ENCODE measurements around the gene SYK.
"Not testable (repeated sequence)": the region's sequence is repeated elsewhere in the genome, so short reads cannot be mapped to it uniquely, and the experiment has no call there.

The SYK gene

DNA sequence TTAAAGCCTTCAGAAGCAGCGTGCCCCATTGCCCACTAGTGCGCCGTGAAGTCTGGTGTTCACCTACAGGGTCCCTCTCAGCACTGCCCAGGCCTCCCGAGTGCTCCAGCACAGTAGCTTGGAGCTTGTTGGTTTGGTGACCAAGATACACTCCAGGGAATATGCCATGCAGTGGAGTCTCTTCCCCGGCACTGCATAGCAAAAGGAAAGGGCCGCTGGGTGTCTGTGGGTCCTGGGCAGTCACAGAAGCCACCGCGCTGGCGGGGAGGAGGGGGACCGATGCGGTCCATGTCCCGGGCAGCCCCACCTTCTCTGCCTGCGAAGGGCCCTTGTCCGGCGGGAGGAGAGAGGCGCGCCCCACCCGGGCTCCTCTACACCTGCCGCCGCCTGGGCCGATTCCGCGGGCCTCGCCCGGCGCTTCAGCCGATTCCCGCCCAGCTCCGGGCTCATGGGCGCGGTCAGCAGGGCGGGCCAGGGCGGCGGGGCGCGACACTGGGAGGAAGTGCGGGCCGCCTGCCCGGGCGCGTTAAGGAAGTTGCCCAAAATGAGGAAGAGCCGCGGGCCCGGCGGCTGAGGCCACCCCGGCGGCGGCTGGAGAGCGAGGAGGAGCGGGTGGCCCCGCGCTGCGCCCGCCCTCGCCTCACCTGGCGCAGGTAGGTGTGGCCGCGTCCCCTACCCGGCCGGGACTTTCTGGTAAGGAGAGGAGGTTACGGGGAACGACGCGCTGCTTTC is at the start of gene SYK:
Gene SYK (plus strand): TSS at position 579 of the 732 bp plus-strand sequence. CDS start 42,080 bp downstream, outside the sequence.
- H3K4me1 ChIP-seq (ENCODE audit: control insufficient read depth, insufficient read depth, low read length), result no peaks in the 10 kb centered on the region
- peak within 1 kb of the TSS; percentile 73 for H3K4me3 ChIP-seq (ENCODE audit: low read length)
- no peaks in the 10 kb centered on the region for H3K27me3 ChIP-seq (ENCODE audit: control insufficient read depth, insufficient read depth, low read length)
- H3K9ac ChIP-seq (ENCODE audit: low read length), result peak within 1 kb of the TSS; percentile 32
- H3K27ac ChIP-seq (ENCODE audit: low read depth, low read length), result peak within 1 kb of the TSS; percentile 43
- H3K36me3 ChIP-seq (ENCODE audit: control insufficient read depth, insufficient read depth, low read length), result no peaks in the 10 kb centered on the region

DNA sequence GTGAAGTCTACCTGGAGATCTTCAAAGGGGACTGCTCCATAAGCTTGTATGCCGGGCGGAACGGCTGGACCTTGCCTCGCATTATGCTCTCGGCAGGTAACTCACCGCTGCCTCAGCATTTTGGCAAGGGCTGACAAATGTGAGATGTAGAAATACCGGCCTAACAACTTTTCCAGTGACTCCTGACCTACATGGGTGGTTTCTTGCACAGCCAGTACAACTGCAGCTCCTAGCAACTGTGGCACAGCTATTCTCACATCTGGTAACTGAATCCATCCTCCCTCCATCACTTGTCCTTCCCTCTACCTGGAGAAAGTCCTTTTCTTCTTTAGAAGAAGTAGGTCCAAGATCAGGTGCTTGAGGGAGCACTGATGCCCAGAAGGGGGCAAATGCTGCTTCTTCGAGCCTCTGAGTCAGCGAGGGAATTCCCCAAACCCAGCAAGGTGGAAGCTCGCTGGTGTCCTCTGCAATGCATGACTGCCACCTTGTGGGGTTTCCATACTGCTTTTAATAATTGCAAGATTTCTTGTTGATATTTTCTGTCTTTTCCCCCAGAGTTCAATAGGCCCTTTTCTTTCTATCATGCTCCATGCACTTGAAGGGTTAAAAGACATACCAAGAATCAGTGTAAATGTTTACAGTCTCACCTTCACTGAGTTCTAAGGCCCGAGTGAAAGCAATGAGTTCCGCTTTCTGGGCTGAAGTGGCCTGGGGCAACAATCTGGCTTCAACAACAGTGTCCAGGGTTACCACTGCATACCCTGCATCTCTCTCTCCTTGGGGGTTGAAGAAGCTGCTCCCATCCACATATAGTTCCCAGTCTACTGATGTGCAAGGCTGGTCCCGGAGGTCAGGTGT is 45.9 kb upstream of the SYK start:
- not testable (repeated sequence) for H3K4me3 ChIP-seq (ENCODE audit: low read length); H3K4me1 ChIP-seq (ENCODE audit: control insufficient read depth, insufficient read depth, low read length); H3K36me3 ChIP-seq (ENCODE audit: control insufficient read depth, insufficient read depth, low read length); H3K27me3 ChIP-seq (ENCODE audit: control insufficient read depth, insufficient read depth, low read length); H3K27ac ChIP-seq (ENCODE audit: low read depth, low read length); H3K9ac ChIP-seq (ENCODE audit: low read length)

DNA sequence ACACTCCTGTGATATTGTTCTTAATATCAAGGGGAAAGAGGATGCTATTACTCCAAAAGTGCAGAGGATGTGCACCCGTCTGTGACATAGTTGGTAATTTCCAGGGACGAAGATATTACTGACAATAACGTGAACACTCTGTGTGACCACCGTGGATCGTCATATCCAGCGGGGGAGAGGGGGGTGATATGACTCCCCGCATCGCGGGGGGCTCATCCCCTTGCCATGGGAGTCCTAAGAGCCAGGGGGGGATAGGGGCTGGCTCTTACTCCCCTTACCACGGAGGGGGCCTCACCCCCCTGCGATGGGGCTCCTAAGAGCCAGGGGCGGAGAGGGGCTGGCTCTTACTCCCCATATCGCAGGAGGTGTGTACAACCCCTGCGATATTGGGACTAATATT is 41.0 kb upstream of the SYK start:
- not testable (repeated sequence) for H3K27me3 ChIP-seq (ENCODE audit: control insufficient read depth, insufficient read depth, low read length); H3K27ac ChIP-seq (ENCODE audit: low read depth, low read length); H3K4me1 ChIP-seq (ENCODE audit: control insufficient read depth, insufficient read depth, low read length); H3K4me3 ChIP-seq (ENCODE audit: low read length); H3K9ac ChIP-seq (ENCODE audit: low read length); H3K36me3 ChIP-seq (ENCODE audit: control insufficient read depth, insufficient read depth, low read length)

DNA sequence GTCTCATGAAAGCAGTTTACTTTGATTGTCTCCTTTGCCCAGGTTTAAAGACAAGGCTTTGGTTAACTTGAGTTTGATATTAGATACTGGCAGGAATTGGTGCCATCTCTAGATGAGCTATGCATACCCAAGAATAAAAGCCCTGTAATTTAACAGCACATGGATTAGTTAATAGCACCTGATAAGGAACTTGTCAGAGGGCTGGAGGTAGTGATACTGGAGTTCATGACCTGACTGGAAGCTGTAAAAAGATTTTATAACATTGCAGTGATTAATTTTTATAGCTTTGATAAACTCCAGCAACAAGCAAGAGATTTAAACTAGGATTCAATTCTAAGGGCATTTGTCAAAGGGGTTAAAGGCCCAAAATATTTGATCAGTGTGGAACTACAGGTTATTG is 34.9 kb upstream of the SYK start:
- Histone ChIP-seq H3K4me1 (ENCODE audit: control insufficient read depth, insufficient read depth, low read length) (no peaks in the 10 kb centered on the region), H3K4me3 (ENCODE audit: low read length) (no peak overlapping the region), H3K27me3 (ENCODE audit: control insufficient read depth, insufficient read depth, low read length) (no peaks in the 10 kb centered on the region), H3K36me3 (ENCODE audit: control insufficient read depth, insufficient read depth, low read length) (no peaks in the 10 kb centered on the region), H3K27ac (ENCODE audit: low read depth, low read length) (no peak overlapping the region), H3K9ac (ENCODE audit: low read length) (no peak overlapping the region)

DNA sequence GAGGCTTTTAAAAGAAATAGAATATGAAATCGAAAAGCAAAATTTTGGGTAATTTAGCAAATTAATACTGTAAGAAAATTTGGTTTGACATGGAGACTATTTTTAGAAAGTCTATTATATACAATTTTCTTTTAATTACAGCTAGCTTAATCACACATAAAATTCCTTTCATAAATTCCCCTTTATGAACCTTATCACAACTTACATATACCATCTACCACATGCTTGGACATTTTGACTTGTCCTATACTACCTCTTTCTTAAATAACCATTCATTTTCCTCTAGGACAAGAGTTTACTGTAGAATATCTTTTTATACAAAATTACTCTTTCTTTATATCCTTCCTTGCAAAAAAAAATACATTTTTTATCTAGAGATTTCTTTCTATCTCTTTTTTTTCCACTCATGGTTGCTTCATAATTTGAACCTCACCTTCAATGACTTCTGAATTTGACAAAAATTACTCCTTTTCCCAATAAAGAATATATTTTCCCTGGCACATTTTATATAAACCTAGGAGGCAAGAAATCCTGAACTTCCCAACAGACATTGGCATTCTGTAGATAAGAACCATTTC is 34.0 kb upstream of the SYK start:
- Histone ChIP-seq H3K9ac (ENCODE audit: low read length) (no peak overlapping the region), H3K27ac (ENCODE audit: low read depth, low read length) (no peak overlapping the region), H3K4me3 (ENCODE audit: low read length) (no peak overlapping the region), H3K4me1 (ENCODE audit: control insufficient read depth, insufficient read depth, low read length) (no peaks in the 10 kb centered on the region), H3K27me3 (ENCODE audit: control insufficient read depth, insufficient read depth, low read length) (no peaks in the 10 kb centered on the region), H3K36me3 (ENCODE audit: control insufficient read depth, insufficient read depth, low read length) (no peaks in the 10 kb centered on the region)

DNA sequence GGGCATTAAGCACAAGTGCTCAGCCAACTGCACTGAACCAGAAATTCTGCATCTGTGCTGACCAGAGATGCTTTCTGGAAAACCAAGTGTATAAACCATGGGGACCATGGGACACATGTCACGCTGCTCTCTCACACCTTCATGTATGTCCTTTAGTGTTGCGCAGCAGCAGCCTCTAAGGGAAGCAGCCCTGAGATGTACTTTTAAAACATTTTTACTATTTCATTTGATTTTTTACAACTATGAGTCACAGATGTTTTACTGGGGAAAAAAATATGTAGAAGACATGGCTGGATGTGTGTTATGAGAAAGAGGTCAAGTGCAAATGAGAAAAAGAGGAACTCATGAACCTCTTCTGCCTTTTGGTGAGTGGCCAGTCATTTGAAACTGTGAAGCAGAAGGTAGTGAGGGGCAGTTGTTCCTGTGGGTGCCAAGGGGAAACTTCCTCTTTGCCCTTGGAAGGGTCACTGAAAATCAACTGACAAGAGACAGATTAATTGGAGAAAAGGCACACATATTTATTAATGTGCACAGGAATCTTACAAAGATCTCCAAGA is 31.4 kb upstream of the SYK start:
- no peaks in the 10 kb centered on the region for H3K4me1 ChIP-seq (ENCODE audit: control insufficient read depth, insufficient read depth, low read length)
- no peak overlapping the region for H3K4me3 ChIP-seq (ENCODE audit: low read length)
- H3K36me3 ChIP-seq (ENCODE audit: control insufficient read depth, insufficient read depth, low read length), result no peaks in the 10 kb centered on the region
- no peaks in the 10 kb centered on the region for H3K27me3 ChIP-seq (ENCODE audit: control insufficient read depth, insufficient read depth, low read length)
- H3K9ac ChIP-seq (ENCODE audit: low read length), result no peak overlapping the region
- no peak overlapping the region for H3K27ac ChIP-seq (ENCODE audit: low read depth, low read length)

DNA sequence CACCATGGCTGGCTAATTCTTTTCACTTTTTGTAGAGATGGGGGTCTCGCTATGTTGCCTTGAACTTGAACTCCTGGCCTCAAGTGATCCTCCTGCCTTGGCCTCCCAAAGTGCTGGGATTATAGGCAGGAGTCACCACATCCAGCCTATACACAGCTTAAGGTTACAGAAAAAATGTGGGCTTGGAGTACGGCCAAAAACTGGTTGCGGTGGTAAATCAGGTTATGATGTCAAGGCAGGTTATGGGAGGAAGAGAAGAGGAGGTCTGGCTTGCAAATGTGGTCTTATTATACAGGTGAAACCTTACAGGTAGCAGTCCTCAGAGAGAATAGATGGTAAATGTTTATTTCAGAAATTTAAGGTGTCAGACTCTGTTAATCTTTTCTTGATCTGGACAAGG is 30.7 kb upstream of the SYK start:
- H3K27ac ChIP-seq (ENCODE audit: low read depth, low read length), result no peak overlapping the region
- no peaks in the 10 kb centered on the region for H3K36me3 ChIP-seq (ENCODE audit: control insufficient read depth, insufficient read depth, low read length)
- no peak overlapping the region for H3K9ac ChIP-seq (ENCODE audit: low read length)
- no peak overlapping the region for H3K4me3 ChIP-seq (ENCODE audit: low read length)
- H3K27me3 ChIP-seq (ENCODE audit: control insufficient read depth, insufficient read depth, low read length), result no peaks in the 10 kb centered on the region
- no peaks in the 10 kb centered on the region for H3K4me1 ChIP-seq (ENCODE audit: control insufficient read depth, insufficient read depth, low read length)

DNA sequence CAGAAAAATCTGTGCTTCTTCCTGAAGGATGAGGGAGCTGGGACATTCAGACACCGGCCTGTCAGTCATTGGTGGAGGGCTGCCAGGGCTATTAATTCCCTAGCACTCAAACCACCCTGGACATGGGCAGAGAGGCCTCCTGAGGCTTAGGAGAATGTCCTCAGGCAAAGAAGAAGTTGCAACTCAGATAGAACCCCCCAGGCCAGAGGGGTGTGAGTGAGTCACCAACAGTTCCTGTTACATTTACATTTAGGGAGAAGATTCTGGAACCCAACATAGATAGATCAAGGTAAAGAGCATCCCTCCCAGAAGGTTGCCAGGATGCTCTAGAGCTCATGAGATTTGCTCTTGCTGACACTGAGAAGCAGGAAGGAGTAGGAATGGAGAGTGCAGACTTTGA is 29.2 kb upstream of the SYK start:
- Histone ChIP-seq H3K27ac (ENCODE audit: low read depth, low read length) (no peak overlapping the region), H3K4me3 (ENCODE audit: low read length) (no peak overlapping the region), H3K36me3 (ENCODE audit: control insufficient read depth, insufficient read depth, low read length) (no peaks in the 10 kb centered on the region), H3K27me3 (ENCODE audit: control insufficient read depth, insufficient read depth, low read length) (no peaks in the 10 kb centered on the region), H3K9ac (ENCODE audit: low read length) (no peak overlapping the region), H3K4me1 (ENCODE audit: control insufficient read depth, insufficient read depth, low read length) (no peaks in the 10 kb centered on the region)

DNA sequence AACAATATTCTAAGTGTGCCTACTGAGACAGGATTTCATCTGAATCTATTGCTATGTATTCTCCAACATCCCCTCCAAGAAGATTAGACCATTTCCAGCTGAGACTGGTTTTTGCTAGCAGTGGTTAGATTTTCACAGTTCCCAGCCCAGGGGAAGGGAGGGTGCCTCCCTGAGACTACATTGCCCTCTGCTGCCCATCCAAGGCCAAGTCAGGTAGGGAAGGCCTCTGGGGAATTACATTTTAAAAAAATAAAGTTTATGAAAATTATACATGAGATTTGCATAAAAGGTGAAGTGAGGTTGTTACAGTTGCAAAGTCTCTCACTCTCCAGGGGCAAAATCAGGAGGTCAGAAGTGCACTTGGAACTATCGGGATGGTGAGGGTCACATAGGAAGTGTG is 28.0 kb upstream of the SYK start:
- Histone ChIP-seq H3K27me3 (ENCODE audit: control insufficient read depth, insufficient read depth, low read length) (no peaks in the 10 kb centered on the region), H3K9ac (ENCODE audit: low read length) (no peak overlapping the region), H3K36me3 (ENCODE audit: control insufficient read depth, insufficient read depth, low read length) (no peaks in the 10 kb centered on the region), H3K27ac (ENCODE audit: low read depth, low read length) (no peak overlapping the region), H3K4me3 (ENCODE audit: low read length) (no peak overlapping the region), H3K4me1 (ENCODE audit: control insufficient read depth, insufficient read depth, low read length) (no peaks in the 10 kb centered on the region)

DNA sequence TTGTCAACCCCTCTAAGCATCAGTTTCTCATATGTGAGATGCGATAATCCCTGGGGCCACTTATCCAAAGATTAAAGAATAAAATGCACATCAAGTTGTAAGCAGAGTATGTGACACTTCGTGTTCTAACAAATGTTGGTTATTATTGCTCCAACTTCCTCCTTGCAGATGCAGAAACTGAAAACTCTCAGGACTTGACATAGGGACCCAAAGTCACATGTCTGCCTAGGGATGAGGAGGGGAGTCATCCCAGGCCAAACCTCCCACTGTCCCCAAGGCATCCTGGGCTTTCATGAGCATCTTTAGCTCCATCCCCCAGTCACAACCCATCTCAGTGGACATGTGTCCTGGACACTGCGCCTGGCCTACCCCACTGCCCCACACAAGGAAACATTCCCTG is 27.5 kb upstream of the SYK start:
- no peak overlapping the region for H3K27ac ChIP-seq (ENCODE audit: low read depth, low read length)
- no peaks in the 10 kb centered on the region for H3K27me3 ChIP-seq (ENCODE audit: control insufficient read depth, insufficient read depth, low read length)
- H3K9ac ChIP-seq (ENCODE audit: low read length), result no peak overlapping the region
- no peaks in the 10 kb centered on the region for H3K36me3 ChIP-seq (ENCODE audit: control insufficient read depth, insufficient read depth, low read length)
- H3K4me1 ChIP-seq (ENCODE audit: control insufficient read depth, insufficient read depth, low read length), result no peaks in the 10 kb centered on the region
- no peak overlapping the region for H3K4me3 ChIP-seq (ENCODE audit: low read length)

DNA sequence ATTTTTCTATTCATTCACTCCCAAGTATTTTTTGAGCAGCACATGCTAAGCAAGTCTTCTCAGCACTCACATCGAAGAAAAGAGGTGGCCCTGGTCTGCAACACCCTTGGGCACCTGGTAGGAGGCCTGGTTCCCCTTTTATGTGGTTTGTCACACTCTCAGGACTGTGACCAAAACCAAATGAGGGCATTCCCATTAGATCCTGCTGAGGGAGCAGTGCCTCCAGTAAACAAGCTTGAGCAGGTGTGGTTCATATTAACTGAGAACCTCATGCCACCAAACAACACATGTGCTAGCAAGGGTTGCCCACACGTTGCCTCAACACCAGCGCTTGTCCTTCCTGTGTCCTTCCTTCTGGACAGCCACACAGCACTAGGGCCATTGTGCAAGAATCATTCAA is 26.9 kb upstream of the SYK start:
- Histone ChIP-seq H3K27me3 (ENCODE audit: control insufficient read depth, insufficient read depth, low read length) (no peaks in the 10 kb centered on the region), H3K27ac (ENCODE audit: low read depth, low read length) (no peak overlapping the region), H3K4me3 (ENCODE audit: low read length) (no peak overlapping the region), H3K9ac (ENCODE audit: low read length) (no peak overlapping the region), H3K4me1 (ENCODE audit: control insufficient read depth, insufficient read depth, low read length) (no peaks in the 10 kb centered on the region), H3K36me3 (ENCODE audit: control insufficient read depth, insufficient read depth, low read length) (no peaks in the 10 kb centered on the region)

DNA sequence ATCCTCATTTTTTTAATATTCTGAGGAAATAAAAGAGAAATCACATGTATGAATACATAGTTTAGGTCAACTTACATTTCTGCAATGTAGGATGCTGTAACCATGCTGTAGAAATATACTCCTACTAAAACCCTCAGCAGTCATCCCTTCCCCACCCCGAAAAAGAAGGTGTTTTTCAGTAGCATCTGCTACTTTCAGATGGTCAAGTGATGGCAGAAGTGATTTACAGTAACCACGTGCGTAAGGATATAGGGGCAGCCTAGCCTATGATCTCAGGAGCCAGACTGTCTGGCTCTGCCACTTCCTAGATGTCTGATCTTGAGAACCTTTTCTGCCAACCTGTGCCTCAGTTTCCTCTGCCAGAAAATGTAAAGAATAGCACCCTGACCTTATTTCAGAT is 26.0 kb upstream of the SYK start:
- no peak overlapping the region for H3K27ac ChIP-seq (ENCODE audit: low read depth, low read length)
- no peaks in the 10 kb centered on the region for H3K36me3 ChIP-seq (ENCODE audit: control insufficient read depth, insufficient read depth, low read length)
- no peaks in the 10 kb centered on the region for H3K27me3 ChIP-seq (ENCODE audit: control insufficient read depth, insufficient read depth, low read length)
- no peak overlapping the region for H3K4me3 ChIP-seq (ENCODE audit: low read length)
- no peaks in the 10 kb centered on the region for H3K4me1 ChIP-seq (ENCODE audit: control insufficient read depth, insufficient read depth, low read length)
- H3K9ac ChIP-seq (ENCODE audit: low read length), result no peak overlapping the region

Data from rectal smooth muscle tissue (tissue), 1 donor.